Coronary artery (tissue), 2 donors: Measurements from ENCODE around the gene PRKAB2.
"Not testable (repeated sequence)": the region's sequence is repeated elsewhere in the genome, so short reads cannot be mapped to it uniquely, and the experiment has no call there.

Experiments
- DNase-seq: peaks from one replicate; pipeline ENCODE4 v3.0.0-alpha.2; 2017; ENCODE audit warnings: low spot score
- H3K27ac ChIP-seq, 2 donors: fragments of 200-600 bp; sonication (generic); one replicate each; pipeline ENCODE4 v1.5.1; 2016 to 2019
- H3K4me3 ChIP-seq: fragments of 200-600 bp; sonication (generic); 2 replicates; pipeline ENCODE4 v1.5.1; 2016; ENCODE audit warnings: mild to moderate bottlenecking, moderate library complexity
- CTCF ChIP-seq: fragments of 200-600 bp; sonication (generic); IDR thresholded peaks from one replicate; pipeline ENCODE4 v1.5.1; 2019; ENCODE audit warnings: antibody characterized with exemption

PRKAB2 gene

GRCh38 chr1:147110434-147110833 lies 61.8 kb downstream of the PRKAB2 start:
- TF ChIP-seq CTCF: no peak

GRCh38 chr1:147109762-147110161 lies 62.5 kb downstream of the PRKAB2 start:
- no peak for DNase-seq
- no peak for TF ChIP-seq CTCF
- Histone ChIP-seq H3K4me3 (no peak overlapping the region), H3K27ac (no peak overlapping the region)

More at GRCh38 chr1:147110434-147110833, 61.8 kb downstream of the PRKAB2 start:
- Histone ChIP-seq H3K4me3 (no peak overlapping the region), H3K27ac (no peak overlapping the region)
- DNase-seq: no peak

- Histone ChIP-seq H3K27ac (no peak overlapping the region), H3K4me3 (no peak overlapping the region)
- DNase-seq: no peak
- TF ChIP-seq CTCF: no peak
Observed at GRCh38 chr1:147109041-147109440, 63.2 kb downstream of the PRKAB2 start.

GRCh38 chr1:147106407-147106881 lies 65.8 kb downstream of the PRKAB2 start:
- DNase-seq, H3K4me3 ChIP-seq, H3K27ac ChIP-seq: not testable (repeated sequence)

- H3K27ac ChIP-seq: no peak overlapping the region
- H3K4me3 ChIP-seq: no peak overlapping the region
- TF ChIP-seq CTCF: no peak
- DNase-seq: no peak
Observed at GRCh38 chr1:147105909-147106308, 66.4 kb downstream of the PRKAB2 start.
